Stimulated activated CD8-positive, alpha-beta memory T cell treated with anti-CD3 and anti-CD28 coated beads, Interleukin-2, amount 100 ng/mL, for 48 hours (primary cell): ENCODE data around the gene NRROS.
A peak's percentile ranks its signal among the peaks of the same experiment; 100 is the strongest.

Experiments used
- DNase-seq, 2 donors: peaks; one replicate each; pipeline ENCODE4 v3.0.0-alpha.2; 2020; ENCODE audit warnings: low read depth in 2 of 2

Gene NRROS

DNA sequence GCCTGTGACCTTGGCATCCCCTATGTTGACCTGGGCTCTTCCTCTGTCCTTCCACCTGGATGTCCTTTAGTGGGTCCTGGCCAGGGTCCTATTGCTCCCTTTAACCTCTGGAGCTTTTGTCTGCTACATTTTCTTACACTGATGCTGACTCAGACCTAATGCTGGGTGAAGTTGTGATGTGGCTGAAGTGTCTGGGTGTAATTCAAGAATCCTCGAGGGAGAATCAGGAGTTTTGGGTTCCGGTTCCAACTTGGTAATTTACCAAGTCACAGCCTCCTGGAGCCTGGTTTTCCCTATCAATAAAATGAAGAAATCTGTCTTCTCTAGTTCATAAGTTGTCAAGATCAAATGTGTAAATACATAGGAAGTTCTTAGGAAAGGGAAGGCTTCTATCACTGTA, 46.9 kb downstream of the NRROS start:
- DNase-seq: no peak

DNA sequence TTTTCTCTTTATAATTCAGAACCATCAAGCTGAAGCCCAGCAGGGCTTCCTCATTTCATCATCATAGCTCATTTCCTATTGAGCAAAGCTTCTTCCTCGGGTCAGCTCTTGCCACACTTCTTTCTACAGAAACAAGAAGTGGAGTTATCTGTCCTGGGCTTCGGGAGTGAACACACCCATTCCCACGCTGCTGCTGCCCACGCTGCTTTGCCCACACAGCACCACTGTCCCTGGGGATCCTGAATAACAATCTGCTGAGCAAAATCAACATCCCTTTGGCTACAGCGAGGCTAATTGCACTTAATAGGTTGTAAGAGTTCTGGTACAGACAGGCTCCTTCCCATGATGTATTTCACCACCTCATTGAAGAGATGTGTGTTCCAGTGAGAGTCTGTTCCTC, 48.9 kb downstream of the NRROS start:
- no peak for DNase-seq

DNA sequence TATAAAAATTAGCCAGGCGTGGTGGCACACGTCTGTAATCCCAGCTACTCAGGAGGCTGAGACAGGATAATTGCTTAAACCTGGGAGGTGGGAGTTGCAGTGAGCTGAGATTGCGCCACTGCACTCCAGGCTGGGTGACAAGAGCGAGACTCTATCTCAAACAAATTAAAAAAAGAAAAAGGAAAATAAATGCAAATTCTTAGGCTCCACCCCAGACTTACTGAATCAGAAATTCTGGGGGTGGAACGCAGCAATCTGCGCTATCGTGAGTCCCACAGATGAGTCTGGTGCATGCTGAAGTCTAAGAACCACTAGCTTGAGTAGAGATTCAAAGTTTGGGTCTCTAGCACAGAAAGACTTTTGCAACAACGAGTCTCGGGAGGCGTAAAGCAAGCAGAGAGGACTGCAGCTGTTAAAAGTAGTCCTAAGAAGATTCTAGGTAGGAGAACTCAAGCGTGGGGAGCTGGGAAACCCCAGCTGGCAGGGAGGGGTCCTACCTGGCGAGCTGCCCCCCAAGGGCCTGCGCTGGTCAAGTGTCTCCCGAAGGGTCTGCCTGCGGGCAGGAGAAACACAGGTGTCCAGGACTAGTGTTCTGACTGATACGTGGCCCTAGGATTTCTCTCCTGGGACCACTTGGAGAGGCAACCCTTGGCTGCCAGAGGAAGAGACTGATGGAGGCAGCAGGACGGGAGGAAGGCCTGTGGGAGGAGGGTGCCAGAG, 50.6 kb downstream of the NRROS start:
- no peak for DNase-seq

DNA sequence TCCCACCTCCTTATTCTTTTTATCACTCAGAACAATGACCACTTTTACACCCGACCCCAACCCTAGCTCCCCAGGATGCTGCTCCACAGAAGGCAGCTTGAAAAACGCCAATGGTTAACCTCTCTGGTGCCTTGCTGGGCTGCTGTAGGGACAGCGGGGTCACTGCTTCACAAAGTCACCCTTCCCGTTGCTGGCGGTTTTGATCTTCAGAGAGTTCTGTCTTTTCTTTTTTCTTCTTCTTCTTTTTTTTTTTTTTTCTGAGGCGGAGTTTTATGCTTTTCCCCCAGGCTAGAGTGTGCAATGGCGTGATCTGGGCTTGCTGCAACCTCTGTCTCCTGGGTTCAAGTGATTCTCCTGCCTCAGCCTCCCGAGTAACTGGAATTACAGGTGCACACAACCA, 51.9 kb downstream of the NRROS start:
- no peak for DNase-seq

DNA sequence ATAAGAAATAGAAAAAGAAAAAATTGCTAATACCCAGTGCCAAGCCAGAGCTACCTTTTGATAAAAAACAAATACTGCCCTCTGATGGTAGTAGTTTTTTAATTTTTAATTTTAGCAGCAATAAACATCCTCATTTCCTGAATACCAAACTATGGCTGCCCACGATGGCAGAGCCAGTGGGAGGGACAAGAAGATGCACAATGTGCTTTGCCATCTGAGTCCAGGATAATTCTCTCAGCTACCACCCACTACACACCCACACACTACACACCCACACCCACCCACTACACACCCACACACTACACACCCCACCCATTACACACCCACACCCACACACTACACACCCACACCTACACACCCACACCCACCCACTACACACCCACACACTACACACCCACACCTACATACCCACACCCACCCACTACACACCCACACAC, 54.7 kb downstream of the NRROS start:
- DNase-seq: no peak

DNA sequence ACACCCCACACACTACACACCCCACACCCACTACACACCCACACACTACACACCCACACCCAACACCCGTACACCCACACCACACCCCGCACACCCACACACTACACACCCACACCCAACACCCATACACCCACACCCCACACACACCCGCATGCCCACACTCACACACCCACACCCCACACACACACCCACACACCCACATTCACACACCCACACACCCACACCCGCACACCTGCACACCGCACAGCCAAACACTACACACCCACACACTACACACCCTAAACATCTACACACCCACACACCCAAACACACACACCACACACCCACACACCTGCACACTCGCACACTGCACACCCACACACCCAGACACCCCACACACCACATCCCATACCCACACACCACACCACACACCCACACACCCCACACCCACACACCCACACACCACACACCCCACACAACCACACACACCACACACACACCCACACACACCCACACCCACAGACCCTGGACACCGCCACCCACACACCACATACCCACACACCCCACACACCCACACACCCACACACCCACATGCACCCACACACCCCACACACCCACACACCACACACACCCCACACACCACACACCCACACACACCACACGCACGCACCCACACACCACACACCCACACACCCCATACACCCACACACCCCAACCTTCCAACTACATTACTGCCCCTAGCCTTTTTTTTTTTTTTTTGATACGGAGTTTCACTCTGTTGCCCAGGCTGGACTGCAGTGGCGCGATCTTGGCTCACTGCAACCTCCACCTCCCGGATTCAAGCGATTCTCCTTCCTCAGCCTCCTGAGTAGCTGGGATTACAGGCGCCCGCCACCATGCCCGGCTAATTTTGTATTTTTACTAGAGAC, 55.7 kb downstream of the NRROS start:
- DNase-seq: peak in 1 of 2 donors; percentile 5

DNA sequence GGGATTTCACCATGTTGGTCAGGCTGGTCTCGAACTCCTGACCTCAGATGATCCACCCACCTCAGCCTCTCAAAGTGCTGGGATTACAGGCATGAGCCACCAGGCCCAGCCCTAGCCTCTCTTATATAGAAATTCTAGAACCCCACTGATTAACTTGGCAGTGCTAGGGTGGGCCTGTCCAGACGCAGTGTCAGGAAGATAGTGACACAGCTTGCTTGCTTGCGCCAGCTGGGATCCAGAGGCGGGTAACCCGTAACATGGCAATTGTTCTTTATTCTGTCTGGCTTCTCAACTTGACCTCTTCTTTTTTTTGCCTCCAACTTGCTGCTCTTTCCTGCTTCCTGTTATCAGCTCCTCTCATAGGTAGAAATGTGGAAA, 56.3 kb downstream of the NRROS start:
- no peak for DNase-seq

DNA sequence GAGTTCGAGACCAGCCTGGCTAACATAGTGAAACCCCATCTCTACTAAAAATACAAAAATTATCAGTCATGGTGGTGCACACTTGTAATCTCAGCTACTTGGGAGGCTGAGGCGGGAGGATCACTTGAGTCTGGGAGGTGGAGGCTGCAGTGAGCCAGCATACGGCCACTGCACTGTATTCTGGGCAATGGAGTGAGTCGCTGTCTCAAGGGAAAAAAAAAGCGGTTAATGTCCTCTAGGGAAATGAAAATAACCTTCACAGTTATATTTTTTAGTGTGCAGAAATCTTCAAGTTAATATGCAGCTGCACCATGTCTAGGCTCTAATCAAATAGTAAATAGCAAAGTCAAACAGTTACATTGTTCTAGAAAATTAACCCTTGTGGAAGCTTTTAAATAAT, 57.8 kb downstream of the NRROS start:
- no peak for DNase-seq

DNA sequence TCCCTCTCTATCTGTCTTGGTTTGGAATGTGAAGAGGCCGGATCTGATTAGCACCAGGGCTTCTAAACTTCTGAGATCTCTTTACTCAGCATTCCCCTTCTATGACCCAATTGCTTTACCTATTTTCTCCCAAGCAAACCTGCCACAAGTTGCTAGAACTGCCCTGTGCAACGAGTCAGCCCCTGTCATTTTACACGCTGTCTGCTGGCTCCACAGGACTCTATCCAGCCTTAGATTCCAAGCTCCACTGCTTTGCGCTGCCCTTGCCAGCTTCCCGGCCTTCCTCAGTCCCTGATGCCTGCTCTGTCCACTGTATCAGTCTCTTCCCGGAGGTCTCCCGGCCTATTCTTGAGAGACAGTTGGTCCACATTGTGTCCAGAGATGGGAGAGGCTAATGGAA, 60.3 kb downstream of the NRROS start:
- DNase-seq: no peak

DNA sequence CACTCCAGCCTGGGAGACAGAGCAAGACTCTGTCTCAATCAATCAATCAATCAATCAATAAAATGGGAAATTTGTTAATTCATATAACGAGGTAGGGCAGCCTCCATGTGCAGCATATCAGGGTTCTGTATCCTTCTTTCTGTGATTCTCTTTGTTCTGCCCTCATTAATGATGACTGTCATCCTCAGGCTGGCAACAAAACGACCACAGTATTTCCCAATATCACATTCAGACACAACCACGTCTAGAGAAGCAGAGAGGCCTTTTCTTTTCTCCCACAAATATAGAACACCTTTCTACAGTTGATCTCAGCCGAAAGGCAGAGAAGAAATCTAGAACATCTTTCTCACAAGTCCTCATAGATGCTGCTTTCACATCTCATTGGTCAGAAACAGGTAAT, 61.3 kb downstream of the NRROS start:
- DNase-seq: no peak

DNA sequence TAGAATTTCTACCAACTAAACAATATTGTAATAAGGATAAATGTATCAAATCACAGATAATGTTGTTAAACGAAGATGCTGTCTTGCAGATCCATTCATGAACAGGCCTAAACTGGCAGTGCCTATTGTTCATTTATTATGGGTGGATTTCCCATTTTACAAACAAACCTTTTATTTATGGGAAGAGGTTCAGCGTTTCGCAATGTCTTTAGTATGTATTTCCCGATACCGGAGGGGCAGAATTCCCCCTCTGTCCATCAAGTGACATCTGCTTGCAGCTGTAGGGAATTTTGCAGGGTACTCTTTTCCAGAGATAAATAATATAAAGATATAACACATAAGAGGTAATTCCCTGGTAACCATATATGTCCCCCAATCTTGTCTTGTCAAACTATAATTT, 66.8 kb downstream of the NRROS start:
- DNase-seq: no peak

DNA sequence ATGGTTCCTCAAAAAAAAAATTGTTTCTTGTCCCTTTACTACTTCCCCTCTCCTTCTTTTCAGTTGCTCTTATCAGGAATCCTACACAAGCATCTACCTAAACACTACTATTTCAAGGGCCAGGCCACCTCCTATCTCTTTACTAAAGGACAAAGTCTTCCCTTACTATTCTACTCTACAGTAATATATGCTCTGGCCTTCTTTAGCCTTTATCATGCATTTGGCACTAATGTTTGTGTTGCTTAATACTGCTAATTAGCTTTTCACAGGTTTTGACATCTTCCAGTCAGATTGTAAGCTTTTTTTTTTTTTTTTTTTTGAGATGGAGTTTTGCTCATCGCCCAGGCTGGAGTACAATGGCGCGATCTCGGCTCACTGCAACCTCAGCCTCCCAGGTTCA, 67.2 kb downstream of the NRROS start:
- no peak for DNase-seq

DNA sequence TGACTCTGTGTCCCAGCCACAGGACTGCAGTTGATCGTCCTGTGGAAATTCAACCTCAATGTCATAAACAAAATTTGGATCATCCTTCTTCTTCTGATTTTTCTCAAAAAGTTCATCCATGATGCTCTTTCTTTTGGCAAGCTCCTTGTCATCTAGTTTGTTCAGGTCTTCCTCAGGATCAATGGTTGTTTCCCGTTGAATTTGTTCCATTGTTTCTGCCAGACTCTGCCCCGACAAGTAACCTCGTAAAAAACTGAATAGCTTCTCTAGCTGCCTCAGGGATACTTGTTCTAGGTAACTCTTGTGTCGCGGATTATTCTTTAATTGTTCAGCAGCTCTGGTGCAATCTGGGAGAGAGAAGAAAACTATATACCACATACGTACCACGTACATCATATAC, 68.1 kb downstream of the NRROS start:
- no peak for DNase-seq

DNA sequence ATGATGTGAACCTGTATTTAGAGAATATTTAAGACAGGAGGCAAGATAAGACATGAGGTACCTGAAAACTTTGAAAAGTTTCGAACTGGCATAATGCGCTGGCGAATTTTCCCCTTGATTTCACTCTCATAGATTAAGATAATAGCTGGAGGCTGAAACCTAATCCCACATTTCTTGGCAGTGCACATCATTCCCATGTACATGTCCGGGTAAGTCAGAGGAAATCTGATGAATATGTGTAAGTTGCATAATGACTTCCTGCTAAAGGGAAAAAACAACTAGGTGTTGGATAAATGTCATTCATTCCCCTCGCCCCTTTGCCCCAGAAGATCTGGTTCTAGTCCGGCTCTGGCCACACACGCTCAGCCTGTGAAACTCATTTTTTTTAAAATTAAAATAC, 69.0 kb downstream of the NRROS start:
- DNase-seq: no peak
